ENCODE data around the gene LRRC23.

GRCh38 chr12:6929466-6930452 lies 25.1 kb downstream of the LRRC23 start:
- TF ChIP-seq EZH2 (IDR thresholded peaks at IDR 0.05; ENCODE audit: low read length, missing control alignments), result no peak
- TF ChIP-seq, protein P1, sequence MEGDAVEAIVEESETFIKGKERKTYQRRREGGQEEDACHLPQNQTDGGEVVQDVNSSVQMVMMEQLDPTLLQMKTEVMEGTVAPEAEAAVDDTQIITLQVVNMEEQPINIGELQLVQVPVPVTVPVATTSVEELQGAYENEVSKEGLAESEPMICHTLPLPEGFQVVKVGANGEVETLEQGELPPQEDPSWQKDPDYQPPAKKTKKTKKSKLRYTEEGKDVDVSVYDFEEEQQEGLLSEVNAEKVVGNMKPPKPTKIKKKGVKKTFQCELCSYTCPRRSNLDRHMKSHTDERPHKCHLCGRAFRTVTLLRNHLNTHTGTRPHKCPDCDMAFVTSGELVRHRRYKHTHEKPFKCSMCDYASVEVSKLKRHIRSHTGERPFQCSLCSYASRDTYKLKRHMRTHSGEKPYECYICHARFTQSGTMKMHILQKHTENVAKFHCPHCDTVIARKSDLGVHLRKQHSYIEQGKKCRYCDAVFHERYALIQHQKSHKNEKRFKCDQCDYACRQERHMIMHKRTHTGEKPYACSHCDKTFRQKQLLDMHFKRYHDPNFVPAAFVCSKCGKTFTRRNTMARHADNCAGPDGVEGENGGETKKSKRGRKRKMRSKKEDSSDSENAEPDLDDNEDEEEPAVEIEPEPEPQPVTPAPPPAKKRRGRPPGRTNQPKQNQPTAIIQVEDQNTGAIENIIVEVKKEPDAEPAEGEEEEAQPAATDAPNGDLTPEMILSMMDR (conservative IDR thresholded peaks at IDR 0.05 in 1 of 2, IDR thresholded peaks at IDR 0.05 in 1 of 2; ENCODE audit: low read depth in 1 of 2, low read length in 2 of 2), result no peak

All from fibroblast of lung (primary cell).